ENCODE results near the gene INHBE.

DNA sequence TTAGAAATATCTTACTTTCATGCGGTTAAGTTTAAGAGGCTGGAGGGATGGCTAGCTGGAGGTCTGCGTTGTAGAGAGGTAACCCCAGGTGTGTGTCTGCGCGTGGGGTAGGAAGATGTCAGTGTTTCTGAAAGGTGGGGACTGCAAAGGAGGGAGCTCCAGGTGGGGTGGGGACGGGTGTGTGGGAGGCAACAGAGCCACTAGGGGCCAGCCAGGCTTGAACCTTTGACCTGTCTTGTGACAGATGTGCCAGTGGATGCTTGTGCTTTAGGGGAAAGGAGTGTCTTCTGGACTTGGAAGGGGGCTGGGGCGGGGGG lies 5.3 kb downstream of the INHBE start:
- TF ChIP-seq POLR2A (IDR thresholded peaks at IDR 0.05) = no peak
- TF ChIP-seq, protein P1, sequence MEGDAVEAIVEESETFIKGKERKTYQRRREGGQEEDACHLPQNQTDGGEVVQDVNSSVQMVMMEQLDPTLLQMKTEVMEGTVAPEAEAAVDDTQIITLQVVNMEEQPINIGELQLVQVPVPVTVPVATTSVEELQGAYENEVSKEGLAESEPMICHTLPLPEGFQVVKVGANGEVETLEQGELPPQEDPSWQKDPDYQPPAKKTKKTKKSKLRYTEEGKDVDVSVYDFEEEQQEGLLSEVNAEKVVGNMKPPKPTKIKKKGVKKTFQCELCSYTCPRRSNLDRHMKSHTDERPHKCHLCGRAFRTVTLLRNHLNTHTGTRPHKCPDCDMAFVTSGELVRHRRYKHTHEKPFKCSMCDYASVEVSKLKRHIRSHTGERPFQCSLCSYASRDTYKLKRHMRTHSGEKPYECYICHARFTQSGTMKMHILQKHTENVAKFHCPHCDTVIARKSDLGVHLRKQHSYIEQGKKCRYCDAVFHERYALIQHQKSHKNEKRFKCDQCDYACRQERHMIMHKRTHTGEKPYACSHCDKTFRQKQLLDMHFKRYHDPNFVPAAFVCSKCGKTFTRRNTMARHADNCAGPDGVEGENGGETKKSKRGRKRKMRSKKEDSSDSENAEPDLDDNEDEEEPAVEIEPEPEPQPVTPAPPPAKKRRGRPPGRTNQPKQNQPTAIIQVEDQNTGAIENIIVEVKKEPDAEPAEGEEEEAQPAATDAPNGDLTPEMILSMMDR (IDR thresholded peaks at IDR 0.05) = no peak
- no peak for TF ChIP-seq EP300 (IDR thresholded peaks at IDR 0.05; ENCODE audit: low read depth)

Data from transverse colon (tissue), 3 donors.